ENCODE data around the gene SLC35E1.

Gene SLC35E1

DNA sequence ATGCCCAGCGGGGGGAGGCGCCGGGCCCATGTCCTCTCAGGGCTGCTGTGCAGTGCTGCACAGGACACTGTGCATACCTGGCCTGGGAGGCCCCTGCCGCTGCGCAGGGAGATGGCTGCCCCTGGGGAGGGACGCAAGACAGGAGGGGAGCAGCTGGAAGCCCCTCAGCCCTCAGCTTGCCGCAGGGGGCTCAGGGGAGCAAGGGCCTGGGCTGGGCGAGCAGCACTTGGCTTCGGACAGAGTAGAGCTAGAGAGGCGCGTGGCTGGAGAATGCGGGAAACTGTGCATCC lies 40.9 kb downstream of the SLC35E1 start:
- TF ChIP-seq, protein P1, sequence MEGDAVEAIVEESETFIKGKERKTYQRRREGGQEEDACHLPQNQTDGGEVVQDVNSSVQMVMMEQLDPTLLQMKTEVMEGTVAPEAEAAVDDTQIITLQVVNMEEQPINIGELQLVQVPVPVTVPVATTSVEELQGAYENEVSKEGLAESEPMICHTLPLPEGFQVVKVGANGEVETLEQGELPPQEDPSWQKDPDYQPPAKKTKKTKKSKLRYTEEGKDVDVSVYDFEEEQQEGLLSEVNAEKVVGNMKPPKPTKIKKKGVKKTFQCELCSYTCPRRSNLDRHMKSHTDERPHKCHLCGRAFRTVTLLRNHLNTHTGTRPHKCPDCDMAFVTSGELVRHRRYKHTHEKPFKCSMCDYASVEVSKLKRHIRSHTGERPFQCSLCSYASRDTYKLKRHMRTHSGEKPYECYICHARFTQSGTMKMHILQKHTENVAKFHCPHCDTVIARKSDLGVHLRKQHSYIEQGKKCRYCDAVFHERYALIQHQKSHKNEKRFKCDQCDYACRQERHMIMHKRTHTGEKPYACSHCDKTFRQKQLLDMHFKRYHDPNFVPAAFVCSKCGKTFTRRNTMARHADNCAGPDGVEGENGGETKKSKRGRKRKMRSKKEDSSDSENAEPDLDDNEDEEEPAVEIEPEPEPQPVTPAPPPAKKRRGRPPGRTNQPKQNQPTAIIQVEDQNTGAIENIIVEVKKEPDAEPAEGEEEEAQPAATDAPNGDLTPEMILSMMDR (conservative IDR thresholded peaks at IDR 0.05), result no peak
- peak overlapping the region; percentile 65; the same call in 1 of the 2 replicates for H3K27ac ChIP-seq

DNA sequence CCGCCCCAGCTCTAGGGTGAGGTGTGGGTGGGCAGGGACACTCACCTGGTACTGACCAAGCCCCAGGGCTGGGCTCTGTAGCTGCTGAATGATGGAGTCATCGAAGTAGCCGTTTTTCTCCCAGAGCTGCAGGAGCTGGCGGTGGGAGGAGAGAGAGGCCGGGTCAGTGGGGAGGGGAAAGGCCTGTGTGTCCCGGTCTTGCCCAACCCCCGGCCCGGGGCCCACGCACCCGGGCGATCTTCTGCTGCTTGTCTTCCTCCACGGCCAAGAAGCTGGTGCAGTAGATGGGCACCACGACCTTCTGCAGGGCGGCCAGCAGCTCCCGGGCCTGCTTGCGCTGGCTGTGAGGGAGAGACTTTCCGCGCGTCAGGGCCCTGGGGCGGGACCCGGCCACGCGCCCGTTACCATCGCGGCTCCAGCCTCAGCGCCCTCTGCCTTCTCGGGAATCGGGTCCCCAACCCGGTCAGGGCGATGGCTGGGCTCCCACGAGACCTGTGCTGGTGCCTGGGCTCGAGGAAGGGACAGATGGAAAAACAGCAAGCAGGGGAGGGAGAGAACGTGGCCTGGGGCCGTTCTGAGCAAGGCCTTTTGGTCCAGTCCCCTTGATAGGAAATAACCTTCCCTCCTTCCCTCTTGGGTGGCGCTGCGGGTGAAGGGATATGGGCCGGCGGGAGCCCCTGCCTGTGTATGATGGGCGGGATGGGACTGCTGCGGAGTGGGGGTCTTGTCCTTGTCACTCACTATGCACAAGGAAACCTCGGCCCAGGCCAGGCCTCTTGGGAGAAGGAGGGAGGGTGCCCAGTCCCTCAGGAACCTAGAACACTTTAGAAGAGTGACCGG lies 41.5 kb downstream of the SLC35E1 start:
- TF ChIP-seq, protein P1 (conservative IDR thresholded peaks at IDR 0.05), result no peak
- H3K27ac ChIP-seq, result peak overlapping the region; percentile 65

DNA sequence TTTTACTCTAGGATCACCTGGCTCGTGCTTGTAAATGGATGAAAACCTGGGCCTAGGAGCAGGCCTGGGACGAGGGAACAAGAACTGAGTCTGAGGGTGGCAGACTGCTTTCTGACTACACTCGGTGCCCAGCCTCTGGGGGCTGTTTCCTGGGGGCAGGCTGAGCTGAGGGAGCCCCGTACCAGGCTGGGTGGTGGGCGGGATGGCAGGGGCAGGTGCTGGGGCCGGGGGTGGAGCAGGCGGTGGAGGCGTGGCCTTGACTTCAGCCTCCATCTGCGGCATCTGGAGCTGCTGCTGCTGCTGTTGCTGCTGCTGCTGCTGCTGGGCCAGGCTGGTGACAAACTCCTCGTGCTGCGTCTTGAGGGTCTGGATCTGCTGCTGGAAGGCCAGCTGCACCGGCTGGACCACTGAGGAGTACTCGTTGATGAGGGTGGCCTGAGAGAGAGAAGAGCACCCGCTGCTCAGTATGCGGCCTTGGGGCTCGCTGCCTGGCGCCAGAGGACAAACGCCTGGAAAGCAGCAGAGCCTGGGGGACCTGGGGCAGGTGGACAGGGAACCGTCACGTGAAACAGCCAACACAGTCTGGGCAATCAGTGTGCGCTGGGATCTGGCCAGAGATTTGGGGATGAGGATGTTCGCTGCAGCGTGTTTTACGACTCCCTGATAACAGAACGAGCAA lies 42.6 kb downstream of the SLC35E1 start:
- TF ChIP-seq, protein P1 (conservative IDR thresholded peaks at IDR 0.05), result no peak
- peak overlapping the region; percentile 65 for H3K27ac ChIP-seq

DNA sequence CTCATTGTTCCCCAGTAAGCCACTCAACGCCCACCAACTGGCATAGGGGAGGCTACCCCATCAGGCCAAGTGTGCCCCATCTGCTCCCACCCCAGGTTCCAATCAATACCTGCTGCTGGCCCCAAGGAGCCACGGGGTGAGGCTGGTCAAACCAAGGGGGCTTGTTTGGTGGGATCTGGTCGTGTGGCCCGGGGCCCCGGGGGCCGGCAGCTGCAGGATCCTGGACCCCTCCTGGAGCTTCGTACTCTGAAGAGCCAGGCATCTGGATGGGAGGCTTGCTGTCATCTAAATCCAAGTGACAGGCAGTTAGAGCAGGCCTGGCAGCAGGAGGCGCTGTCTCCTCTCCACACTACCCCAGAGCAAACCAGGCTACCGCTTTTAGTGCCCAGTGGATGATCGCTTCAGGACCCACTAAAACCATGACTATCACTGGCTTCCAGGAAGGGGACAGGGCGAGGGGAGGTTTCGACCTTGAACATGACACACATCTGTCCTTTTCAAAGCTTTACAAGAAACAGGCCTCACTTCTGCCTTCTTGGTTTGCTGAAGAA lies 44.2 kb downstream of the SLC35E1 start:
- H3K27ac ChIP-seq, result peak overlapping the region; percentile 65
- TF ChIP-seq, protein P1 (conservative IDR thresholded peaks at IDR 0.05), result peak; percentile 63

DNA sequence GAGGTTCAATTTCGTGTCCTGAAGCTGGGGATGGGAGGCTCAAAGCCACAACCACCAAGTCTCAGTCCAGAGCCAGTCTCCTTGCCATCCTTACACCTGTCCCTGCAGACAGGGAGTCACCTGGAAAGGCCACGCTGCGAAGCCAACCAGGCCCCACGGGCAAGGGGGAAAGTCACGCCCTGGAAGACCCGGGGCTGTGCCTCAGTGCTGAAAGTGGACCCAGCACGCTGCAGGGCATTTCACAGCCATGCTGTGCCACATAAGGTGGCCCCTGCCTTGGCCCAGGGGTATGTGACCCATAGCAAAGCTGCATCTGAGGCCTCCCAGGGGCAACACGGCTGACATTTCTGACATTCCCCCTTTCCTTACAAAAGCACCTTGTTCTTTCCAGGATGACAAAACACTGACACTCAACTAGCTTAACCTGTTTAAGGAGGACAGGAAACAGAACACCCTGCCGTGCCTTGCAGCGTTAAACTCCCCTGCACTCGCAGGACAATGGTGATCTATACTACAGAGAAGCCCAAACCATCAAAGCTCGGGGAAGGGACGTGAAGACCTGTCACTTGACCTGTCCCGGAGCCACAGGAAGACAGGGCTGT lies 44.8 kb downstream of the SLC35E1 start:
- peak overlapping the region; percentile 65 for H3K27ac ChIP-seq
- TF ChIP-seq, protein P1 (conservative IDR thresholded peaks at IDR 0.05), result no peak

DNA sequence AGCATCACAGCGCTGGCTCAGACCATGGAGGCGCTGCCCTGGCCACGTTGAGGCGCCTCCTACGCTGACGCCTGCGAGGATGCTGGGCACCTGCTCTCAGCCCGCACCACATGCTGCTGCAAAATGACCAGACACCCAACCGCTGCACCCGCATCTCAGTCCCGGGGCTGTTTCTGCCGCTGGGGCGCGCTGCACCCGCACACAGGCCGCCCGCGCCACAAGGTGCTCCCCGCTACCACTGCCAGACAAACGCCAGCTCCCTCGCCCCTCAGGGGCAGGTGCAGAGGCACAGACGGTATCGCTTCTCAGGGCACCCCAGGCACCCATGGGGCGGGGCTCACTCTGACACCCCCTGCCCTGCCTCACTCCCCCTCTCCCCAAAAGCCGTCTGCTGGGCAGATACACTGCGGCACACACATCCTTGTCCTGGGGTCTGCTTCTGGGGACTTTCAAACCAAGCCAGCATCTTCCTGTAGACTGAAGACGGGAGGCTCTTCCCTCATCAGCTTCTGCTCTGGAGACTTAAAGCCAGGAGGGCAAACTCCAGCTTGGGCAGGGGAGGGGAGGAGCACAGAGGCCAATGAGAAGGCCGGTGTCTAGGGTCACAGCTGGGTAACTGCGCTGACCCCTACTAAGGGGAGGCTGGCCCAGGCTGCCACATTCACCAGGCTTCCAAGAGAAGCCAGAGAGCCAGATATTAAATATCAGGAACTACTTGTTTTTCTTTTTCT lies 46.3 kb downstream of the SLC35E1 start:
- peak overlapping the region; percentile 65 for H3K27ac ChIP-seq
- TF ChIP-seq, protein P1 (conservative IDR thresholded peaks at IDR 0.05), result no peak

Measured in VCaP (cell line).